ENCODE results near the gene CAV2.

Gene CAV2

DNA sequence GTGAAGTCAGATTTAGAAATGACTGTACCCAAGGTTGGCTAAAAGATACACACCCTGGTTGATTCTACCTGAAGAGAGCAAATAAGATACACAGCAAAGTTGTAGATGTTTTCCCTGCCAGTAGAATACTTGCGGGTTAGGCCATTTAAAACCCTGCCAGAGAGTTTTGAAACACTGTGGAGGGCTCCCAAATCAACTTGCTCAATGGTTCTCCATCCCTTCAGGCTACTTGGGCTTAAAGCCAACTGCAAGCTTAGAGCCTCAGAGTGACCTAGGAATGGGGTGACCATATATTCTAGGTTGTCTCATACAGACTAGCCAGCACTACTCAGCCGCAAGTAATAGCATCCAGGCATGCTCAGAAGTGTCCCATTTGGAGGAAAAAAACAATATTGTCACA lies 35.3 kb downstream of the CAV2 start:
- H3K4me3 ChIP-seq (replicated peaks; ENCODE audit: low read depth, low read length) = no peak overlapping the region
- DNase-seq (ENCODE audit: low read depth) = peak; percentile 31
- no peak for TF ChIP-seq CTCF (IDR thresholded peaks at IDR 0.05; ENCODE audit: low read length, missing control alignments)

DNA sequence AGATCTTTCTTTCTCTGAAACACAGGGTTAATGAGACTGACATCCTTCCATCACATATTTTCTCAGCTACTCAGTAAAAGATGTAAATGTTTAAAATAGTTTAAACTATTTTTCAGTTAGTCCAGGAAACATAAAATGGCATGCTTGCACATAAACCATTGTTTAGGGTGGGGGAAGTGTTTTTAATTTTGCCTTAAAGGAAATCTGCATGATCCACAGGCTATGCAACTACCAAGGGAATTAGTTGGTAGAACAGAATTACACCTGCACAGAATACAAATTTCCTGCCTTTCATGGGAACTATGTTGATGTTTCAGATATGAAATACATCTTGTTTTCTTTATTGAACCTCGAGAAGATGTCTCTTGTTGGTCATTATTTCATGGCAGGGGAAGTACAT lies 35.9 kb downstream of the CAV2 start:
- TF ChIP-seq CTCF (IDR thresholded peaks at IDR 0.05; ENCODE audit: low read length, missing control alignments) = no peak
- H3K4me3 ChIP-seq (replicated peaks; ENCODE audit: low read depth, low read length) = no peak overlapping the region
- DNase-seq (ENCODE audit: low read depth) = no peak

GRCh38 chr7:116538138-116538537 lies 38.6 kb downstream of the CAV2 start:
- no peak overlapping the region for H3K4me3 ChIP-seq (replicated peaks; ENCODE audit: low read depth, low read length)
- TF ChIP-seq CTCF (IDR thresholded peaks at IDR 0.05; ENCODE audit: low read length, missing control alignments) = no peak
- DNase-seq (ENCODE audit: low read depth) = no peak

DNA sequence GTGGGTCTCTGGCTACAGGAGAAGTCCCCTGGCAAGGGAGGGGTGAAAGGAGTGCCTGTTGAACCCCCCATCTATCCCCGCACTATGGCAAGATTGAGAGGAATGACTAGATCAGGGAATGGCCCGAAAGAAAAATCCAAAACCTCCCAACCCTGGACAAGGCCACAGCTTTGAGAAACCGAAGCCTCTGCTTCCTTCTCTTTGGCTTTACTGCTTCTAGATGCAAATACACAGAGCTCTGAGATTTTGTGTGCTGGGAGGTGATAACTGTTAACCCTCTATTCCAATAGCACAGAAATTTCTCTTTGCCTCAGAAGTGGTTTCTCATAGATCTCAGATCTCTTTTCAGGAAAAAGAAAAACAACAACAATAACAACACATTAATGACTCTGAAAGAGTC lies 40.3 kb downstream of the CAV2 start:
- H3K4me3 ChIP-seq (replicated peaks; ENCODE audit: low read depth, low read length) = no peak overlapping the region
- no peak for TF ChIP-seq CTCF (IDR thresholded peaks at IDR 0.05; ENCODE audit: low read length, missing control alignments)
- DNase-seq (ENCODE audit: low read depth) = no peak

- TF ChIP-seq CTCF (IDR thresholded peaks at IDR 0.05; ENCODE audit: low read length, missing control alignments) = no peak
- no peak for DNase-seq (ENCODE audit: low read depth)
- H3K4me3 ChIP-seq (replicated peaks; ENCODE audit: low read depth, low read length) = no peak overlapping the region
These were observed 41.2 kb downstream of the CAV2 start for GRCh38 chr7:116540743-116541142.

DNA sequence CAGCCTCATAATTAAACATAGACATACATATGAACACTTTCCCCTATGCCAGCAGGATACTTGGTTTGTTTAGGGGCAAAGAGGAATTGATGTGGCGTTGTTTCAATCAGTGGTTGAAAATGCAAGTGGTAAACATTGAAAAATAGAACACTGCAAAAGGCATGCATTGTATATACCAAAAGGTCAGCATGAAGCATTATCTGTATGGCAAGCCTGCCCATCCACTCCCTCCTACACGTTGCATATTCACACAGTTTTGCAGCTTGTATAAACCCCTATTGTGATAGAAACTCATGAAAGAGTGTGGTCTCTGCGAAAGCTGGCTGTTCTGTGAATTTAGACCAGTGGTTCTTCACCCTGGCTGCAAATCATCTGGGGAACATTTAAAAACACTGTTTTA lies 42.4 kb downstream of the CAV2 start:
- H3K4me3 ChIP-seq (replicated peaks; ENCODE audit: low read depth, low read length) = no peak overlapping the region
- no peak for TF ChIP-seq CTCF (IDR thresholded peaks at IDR 0.05; ENCODE audit: low read length, missing control alignments)

DNA sequence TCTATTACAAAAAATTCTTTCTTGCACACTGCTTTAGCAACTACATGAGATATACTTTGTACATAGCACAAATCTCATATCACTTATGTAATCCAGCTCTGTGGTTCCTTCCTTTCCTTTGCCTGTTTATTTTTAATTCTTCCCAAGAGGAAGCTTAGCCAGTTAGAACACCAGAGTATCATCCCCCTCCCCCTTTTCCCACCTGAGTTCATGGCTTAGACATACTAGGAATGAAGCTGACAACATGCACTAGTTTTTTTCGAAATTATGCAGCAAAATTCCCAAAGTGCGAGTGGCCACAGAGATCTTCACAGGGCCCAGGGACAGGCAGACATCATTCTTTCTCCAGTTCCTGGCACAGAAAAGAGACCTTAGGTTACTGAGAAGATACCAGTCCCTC lies 43.1 kb downstream of the CAV2 start:
- TF ChIP-seq CTCF (IDR thresholded peaks at IDR 0.05; ENCODE audit: low read length, missing control alignments) = no peak
- no peak for DNase-seq (ENCODE audit: low read depth)
- H3K4me3 ChIP-seq (replicated peaks; ENCODE audit: low read depth, low read length) = no peak overlapping the region

More for the DNA sequence above, 42.4 kb downstream of the CAV2 start:
- no peak for DNase-seq (ENCODE audit: low read depth)

Data from fibroblast of pulmonary artery (primary cell).